GM19328 (cell line): ENCODE results near the gene SENP3.
A peak's percentile ranks its signal among the peaks of the same experiment; 100 is the strongest.

ENCODE experiments used
- ATAC-seq: cut with Tn5 transposase; IDR thresholded peaks from one replicate; pipeline ENCODE4 v1.9.1; 2021; ENCODE audit warnings: mild to moderate bottlenecking, moderate library complexity; ENCODE audit not compliant: unreplicated experiment

The SENP3 gene

DNA sequence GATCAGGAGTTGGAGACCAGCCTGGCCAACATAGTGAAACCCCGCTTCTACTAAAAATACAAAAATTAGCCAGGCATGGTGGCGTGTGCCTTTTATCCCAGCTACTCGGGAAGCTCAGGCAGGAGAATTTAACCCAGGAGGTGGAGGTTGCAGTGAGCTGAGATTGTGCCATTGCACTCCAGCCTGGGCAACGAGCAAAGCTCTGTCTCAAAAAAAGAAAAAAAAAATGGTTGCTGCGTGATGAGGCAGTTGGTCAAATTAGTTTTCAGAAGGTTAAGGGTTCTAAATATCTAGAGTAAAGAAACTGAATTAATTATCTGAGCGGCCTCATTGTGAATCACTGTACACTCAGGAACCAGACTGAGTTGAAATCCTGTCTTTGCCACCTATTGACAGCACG lies 14.2 kb downstream of the SENP3 start:
- ATAC-seq: no peak

DNA sequence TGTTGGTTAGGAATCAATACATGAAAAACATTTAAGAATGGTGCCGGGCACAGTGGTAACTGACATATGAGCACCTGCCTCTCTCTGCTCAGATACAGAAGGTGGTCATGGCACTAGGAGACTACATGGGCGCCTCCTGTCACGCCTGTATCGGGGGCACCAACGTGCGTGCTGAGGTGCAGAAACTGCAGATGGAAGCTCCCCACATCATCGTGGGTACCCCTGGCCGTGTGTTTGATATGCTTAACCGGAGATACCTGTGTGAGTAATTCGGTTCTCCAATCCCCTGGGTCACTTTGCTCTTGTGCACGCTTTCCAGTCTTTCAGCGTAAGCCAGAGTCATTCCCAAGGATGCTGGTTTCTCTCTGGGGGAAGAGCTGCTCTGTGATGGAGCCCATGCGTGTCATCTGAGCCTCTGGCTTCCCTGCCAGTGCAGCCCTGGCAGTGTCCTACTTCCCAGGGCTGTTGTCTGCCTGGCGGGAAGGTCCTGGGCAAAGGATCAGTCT lies 14.8 kb downstream of the SENP3 start:
- no peak for ATAC-seq

DNA sequence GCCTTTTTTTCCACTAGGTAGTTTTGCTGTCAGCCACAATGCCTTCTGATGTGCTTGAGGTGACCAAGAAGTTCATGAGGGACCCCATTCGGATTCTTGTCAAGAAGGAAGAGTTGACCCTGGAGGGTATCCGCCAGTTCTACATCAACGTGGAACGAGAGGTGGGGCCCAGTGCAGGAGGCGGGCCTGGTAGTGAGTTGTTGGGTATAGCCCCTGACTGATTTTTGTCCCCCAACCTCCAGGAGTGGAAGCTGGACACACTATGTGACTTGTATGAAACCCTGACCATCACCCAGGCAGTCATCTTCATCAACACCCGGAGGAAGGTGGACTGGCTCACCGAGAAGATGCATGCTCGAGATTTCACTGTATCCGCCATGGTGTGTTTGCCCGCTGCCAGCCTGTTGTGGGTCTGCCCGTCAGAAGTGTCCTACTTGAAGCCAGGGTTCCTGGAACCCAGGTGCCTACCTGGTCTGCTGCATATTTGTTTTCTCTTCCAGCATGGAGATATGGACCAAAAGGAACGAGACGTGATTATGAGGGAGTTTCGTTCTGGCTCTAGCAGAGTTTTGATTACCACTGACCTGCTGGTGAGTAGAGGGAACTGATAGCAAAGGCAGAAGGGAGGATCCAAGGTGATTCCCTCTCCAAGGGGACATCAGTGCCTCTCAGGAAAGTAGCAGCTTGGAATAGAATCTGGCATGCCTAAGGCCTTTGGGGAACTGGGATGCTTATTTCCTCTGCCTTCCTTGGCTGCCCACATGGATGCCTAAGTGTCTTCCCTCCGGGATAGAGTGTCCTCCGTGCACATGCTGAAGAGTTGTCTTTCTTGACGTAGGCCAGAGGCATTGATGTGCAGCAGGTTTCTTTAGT lies 15.8 kb downstream of the SENP3 start:
- no peak for ATAC-seq

DNA sequence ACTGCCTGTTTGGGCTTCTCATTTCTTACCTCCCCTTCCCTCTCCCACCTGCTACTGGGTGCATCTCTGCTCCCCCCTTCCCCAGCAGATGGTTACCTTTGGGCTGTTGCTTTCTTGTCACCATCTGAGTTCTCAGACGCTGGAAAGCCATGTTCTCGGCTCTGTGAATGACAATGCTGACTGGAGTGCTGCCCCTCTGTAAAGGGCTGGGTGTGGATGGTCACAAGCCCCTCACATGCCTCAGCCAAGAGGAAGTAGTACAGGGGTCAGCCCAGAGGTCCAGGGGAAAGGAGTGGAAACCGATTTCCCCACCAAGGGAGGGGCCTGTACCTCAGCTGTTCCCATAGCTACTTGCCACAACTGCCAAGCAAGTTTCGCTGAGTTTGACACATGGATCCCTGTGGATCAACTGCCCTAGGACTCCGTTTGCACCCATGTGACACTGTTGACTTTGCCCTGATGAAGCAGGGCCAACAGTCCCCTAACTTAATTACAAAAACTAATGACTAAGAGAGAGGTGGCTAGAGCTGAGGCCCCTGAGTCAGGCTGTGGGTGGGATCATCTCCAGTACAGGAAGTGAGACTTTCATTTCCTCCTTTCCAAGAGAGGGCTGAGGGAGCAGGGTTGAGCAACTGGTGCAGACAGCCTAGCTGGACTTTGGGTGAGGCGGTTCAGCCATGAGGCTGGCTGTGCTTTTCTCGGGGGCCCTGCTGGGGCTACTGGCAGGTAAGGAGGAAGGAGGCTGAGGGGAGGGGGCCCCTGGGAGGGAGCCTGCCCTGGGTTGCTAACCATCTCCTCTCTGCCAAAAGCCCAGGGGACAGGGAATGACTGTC lies 17.5 kb downstream of the SENP3 start, which contains the start of gene CD68:
TSS of gene CD68 (plus strand) at position 638 of the 833 bp plus-strand sequence. CDS start at position 678, 40 bp downstream.
- ATAC-seq: peak; percentile 40

DNA sequence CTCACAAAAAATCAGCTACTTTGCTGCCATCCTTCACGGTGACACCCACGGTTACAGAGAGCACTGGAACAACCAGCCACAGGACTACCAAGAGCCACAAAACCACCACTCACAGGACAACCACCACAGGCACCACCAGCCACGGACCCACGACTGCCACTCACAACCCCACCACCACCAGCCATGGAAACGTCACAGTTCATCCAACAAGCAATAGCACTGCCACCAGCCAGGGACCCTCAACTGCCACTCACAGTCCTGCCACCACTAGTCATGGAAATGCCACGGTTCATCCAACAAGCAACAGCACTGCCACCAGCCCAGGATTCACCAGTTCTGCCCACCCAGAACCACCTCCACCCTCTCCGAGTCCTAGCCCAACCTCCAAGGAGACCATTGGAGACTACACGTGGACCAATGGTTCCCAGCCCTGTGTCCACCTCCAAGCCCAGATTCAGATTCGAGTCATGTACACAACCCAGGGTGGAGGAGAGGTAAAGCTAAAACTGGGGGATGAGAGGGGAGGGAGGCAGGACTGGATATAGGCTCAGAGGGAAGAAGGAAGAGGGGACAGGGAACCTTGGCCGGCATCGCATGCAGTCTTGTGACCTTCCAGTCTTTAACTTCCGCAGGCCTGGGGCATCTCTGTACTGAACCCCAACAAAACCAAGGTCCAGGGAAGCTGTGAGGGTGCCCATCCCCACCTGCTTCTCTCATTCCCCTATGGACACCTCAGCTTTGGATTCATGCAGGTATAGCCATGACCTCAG lies 18.3 kb downstream of the SENP3 start:
- peak; percentile 3 for ATAC-seq

DNA sequence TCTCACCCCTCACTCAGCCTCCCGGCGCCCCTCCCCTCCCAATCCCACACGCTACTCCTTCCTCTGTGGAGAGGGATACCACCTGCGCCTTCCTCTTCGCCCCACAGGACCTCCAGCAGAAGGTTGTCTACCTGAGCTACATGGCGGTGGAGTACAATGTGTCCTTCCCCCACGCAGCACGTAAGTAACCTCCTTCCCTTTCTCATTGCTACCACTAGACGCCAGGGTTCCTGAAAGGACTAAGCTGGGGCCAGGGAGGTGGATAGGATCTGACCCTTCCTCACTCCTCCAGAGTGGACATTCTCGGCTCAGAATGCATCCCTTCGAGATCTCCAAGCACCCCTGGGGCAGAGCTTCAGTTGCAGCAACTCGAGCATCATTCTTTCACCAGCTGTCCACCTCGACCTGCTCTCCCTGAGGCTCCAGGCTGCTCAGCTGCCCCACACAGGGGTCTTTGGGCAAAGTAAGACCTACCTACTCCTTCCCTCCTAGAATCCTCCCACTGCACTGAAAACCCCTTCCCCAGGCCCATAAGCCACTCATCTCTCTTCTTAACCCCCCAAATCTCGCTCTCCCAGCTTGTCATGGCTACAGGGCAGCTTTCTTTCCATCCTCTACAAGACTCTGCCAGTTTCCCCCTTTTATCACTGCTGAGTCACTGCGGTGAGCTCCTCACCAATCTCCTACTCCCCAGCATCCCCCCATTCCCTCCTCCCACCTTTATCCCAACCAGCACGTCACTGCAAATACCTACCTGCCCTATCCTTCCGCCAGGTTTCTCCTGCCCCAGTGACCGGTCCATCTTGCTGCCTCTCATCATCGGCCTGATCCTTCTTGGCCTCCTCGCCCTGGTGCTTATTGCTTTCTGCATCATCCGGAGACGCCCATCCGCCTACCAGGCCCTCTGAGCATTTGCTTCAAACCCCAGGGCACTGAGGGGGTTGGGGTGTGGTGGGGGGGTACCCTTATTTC lies 19.2 kb downstream of the SENP3 start:
- ATAC-seq: no peak

DNA sequence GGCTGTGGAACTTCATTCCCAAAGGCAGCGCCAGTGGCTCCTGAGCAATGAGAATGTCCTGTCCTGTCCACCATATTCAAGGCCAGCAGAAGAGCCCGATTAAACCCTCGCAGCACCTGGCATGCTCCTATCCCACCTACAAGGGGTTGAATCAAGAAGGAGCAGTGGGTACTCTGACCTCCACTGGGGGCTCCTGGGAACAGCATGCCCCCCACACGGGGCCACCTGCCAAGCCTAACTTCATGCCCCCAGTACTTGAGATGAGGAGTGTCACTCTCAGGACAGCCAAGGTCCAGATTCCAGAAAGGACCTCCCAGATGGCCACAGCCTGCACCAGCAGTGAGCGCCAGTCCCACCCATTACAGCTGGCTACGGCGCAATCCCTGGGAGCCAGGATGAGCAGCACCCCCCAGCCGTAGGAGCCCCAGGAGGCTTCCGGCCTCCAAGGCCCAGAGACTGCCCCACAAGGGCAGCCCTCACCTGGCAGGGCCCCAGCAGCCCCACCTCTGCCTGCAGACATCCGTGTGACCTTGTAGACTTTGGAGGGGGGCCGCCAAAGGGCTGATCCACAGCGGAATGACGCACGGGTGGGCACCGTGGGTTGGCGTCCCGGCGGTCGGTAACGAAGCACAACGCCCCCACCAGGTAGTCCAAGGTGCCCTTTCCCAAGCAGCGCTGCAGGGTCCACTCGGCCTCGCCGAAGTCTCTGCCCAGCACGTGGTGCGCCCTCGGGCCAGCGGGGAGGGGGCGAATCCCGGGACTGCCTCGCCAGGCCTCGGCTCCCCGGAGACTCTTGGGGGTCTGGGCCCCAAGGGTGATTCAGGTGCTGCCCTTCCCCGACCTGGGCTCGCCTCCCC lies 20.9 kb downstream of the SENP3 start:
- ATAC-seq: no peak

DNA sequence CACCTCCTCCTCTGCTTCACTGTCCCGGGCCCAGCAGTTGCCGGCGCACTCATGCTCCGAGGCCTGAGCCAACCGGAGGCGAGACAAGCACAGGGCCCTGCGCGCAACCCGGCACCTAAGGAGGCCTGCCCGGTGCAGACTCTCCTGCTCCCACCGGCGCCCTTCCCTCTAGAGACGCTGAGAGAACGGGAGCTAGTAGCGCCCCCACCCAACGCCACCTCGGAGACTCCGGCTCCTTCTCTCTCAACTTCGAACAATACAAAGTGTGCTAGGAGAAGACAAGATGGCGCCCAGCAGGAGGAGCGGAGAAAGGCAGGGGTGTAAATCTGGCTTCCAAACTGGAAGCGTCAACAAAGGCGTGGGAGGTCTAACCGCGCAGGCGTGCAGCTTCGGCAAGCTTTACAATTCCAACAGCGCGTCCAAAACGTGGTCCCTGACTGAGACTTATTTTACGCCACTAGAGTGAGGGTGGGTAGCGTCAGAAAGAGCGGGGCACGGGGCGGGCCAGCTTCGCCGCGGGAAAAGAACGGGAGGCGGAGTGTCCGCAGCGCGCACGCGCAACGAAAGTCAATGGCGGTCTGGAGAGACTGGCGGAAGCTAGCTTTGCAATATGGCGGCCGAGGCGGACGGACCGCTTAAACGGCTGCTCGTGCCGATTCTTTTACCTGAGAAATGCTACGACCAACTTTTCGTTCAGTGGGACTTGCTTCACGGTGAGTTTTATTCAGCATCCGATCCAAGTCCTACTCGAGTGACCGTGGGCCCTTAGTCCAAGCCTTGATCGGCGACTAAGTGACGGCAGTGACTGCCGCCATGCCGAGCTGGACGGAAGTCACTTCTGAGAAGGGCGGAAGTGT lies 21.8 kb downstream of the SENP3 start, which contains the start of gene MPDU1:
TSS of gene MPDU1 (plus strand) at position 600 of the 857 bp plus-strand sequence. CDS start at position 611, 11 bp downstream.
- peak; percentile 53 for ATAC-seq

DNA sequence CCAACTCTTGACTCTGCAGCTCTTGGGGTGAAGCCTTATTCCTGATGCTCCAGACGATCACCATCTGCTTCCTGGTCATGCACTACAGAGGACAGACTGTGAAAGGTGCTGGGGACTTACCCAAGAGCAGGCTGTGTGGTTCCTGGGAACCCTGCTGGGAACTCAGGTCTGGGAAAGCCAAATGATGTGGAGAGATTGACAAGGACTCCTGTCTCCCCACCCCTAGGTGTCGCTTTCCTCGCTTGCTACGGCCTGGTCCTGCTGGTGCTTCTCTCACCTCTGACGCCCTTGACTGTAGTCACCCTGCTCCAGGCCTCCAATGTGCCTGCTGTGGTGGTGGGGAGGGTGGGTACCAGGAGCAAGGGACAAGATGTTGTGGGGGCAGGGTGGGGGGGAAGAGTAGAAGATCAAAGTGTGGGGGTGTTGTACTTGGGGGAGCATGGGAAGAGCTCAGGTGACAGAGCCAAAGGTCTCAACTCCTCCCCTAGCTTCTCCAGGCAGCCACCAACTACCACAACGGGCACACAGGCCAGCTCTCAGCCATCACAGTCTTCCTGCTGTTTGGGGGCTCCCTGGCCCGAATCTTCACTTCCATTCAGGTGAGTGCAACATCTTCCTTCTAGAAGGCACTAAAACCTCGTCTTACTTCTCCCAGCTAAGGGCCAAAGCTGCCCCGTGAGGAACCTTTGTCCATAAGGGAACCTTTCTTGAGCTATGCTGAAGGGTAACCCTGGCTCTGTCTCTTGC lies 25.1 kb downstream of the SENP3 start:
- no peak for ATAC-seq

DNA sequence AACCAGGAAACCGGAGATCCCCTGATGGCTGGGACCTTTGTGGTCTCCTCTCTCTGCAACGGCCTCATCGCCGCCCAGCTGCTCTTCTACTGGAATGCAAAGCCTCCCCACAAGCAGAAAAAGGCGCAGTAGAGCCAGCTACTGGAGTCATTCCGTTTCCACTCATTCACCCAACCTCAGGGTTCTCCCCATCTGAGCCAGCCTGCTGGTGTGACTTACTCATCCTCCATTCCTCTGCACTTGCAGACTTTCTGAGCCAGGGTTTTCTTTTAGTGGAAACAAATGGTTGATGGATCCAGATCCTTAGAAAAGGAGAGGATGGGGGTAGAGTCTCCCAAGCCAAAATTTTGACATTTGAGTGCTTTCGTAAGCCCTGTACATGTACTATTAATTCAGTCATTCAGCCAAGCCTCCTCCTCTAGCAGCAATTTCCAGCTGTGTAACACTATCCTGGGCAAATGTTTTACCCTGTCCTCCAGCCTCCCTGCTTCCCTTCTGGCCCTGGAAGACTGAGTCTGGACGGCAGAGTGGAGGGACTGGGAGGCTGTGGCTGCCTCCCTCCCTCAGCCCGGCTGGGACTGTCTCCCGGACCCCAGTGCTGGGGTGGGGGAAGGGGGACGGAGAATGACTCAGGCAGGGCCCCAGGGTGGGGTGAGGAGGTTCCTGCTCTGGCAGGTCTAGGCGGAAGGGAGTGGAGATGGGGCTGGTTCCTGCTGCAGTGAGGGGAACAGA lies 25.9 kb downstream of the SENP3 start:
- no peak for ATAC-seq

DNA sequence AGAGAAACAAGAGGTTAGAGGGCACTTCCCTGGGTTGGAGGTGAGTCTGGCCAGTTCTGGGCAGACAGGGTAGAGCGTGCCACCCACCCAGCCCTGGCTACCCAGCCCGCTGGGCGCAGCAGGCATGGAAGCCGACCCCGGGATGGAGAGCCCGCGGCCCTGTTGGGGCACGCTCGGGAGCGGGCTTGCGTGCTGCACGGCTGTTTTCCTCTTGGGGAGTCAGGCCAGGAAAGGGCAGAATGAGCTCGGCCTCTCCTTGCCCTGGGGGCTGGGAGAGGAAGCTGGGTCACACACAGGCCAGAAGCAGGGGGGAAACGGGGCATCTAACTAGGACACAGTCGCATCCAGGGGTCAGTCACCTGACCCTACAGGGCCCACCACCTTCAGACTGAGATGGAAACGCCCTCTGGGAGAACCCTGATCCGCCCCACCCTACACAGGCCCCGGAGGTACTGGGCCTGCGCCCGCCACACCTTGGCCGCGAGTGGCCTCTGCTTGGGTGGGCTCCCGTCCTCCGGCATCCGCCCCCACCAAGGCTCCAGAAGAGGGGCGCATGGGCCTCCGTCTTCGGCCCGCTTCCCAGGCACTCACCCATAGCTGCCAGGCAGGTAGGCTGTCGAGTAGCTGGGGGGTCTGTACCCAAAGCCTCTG lies 27.0 kb downstream of the SENP3 start:
- no peak for ATAC-seq

DNA sequence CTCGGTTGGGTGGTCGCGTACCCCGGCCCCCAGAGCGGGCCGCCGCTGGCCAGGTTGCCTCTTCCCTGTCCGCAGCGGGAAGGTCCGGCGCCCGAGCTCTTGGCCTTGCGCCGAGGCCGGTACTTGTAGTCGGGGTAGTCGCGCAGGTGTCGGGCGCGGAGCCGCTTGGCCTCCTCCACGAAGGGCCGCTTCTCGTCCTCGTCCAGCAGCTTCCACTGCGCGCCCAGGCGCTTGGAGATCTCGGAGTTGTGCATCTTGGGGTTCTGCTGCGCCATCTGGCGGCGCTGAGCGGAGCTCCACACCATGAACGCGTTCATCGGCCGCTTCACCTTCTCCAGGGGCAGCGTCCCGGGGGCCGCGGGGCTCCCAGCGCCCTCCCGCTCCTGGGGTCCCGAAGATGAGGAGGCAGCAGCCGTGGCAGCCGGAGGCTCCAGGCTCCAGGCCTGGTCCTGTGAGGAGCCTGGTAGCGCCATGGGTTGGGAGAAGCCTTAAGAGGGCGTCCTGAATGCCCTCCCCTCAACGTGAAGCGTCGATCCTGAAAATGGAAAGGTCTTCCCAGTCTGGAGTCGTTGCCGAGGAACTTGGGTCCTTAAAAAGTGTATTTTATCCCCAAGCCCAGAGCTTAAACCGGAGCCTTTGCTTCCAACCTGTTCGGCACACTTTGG lies 27.6 kb downstream of the SENP3 start:
- ATAC-seq: no peak

DNA sequence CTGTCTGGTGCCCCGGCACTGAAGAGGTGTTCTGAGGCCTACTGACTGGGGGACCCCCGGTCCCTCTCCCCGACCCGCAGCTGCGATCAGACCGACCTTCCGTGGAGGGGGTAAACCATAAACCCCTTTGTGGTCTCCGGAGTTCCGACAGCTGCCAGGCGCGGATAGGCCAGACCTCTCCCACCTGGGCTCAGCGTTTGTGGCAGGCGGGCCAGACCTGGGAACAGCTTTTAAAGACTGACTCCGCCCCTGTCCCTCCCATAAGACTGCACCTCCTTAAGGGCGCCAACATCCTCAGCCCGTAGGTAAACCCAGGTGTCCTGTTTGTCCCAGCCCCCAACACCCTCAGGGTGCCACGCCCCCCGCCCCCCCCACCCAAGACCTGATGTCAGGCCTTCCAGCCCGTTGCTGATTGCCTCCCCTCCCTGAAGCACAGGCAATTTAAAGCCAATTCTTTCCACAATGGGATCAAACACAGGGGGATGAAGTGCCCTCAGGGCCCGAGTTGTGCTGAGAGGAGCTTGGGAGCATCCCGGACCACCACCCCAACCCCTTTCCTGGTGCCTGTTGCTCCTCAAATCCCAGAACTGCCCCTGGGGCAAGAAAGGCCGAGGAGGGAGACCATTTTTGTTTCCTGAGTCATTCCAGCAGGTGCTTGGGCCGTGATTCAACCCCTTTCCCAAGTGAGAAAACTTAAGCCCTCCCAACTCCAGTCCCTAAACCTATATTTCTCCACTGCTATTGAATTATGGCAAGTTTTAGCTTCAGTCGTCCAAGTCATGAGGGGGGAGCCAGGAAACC lies 28.4 kb downstream of the SENP3 start, which contains the start of gene SOX15:
TSS of gene SOX15 (minus strand) at position 204 of the 801 bp plus-strand sequence. CDS start 418 bp downstream, outside the sequence.
- ATAC-seq: no peak

DNA sequence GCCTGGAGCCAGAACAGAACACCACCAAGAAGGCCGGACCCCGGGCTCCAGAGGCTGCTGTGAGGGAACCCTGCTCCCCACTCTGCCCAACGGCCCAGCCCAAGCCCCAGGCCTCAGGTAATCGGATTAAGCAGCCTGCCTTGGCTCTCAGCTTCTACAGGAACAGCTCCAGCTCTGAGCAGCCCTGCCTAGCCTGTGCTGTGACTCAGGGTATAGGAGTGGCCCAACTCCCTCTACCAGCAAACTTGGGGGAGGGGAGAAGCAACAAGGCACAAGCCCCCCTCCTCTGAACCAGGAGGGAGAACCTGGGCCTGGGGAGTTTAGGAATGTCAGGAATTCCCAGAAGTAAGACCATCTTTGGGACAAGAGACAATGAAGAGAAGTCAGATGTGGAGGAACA lies 29.0 kb downstream of the SENP3 start:
- ATAC-seq: no peak
